NCI-H1105 (cell line): ENCODE results near the gene TWIST2.

ENCODE experiments used
- DNase-seq: peaks from one replicate; lab custom pipeline; 2025; lab: John Stamatoyannopoulos, UW

The TWIST2 gene

DNA sequence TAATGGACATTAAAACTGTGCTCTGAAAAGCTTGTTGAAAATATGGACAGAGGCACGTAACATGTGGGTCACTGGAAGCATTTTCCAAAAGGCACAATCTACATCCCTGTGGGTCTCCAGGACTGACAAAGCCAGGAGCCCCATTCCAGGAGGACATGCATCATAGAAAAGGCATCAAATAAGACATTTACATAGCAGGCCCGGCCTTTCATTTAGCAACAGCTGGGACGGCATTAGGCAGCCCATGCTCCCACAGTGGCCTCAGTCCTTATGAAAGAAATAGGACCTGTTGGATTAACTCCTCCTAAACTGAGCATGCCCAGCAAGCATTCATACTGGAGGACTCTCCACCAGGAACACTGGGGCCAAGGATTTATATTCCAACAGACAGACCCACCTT, 72.2 kb downstream of the TWIST2 start:
- no peak for DNase-seq

GRCh38 chr2:238920601-238921001, 72.7 kb downstream of the TWIST2 start:
- no peak for DNase-seq

DNA sequence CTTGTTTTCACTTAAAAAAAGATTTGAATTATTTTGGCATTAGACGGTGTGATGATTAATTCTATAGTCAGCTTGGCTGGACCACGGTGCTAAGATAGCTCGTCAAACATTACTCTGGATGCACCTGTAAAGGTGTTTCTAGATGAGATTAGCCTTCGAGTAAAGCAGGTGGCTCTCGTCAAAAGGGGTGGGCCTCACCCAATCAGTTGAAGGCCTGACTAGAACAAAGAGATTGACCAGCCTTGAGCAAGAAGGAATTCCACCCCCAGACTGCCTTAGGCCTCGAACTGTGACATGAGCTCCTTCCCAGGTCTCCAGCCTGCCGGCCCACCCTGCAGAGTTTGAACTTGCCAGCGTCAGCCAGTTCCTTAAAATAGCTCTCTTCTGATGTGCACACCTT, 73.4 kb downstream of the TWIST2 start:
- DNase-seq: no peak

DNA sequence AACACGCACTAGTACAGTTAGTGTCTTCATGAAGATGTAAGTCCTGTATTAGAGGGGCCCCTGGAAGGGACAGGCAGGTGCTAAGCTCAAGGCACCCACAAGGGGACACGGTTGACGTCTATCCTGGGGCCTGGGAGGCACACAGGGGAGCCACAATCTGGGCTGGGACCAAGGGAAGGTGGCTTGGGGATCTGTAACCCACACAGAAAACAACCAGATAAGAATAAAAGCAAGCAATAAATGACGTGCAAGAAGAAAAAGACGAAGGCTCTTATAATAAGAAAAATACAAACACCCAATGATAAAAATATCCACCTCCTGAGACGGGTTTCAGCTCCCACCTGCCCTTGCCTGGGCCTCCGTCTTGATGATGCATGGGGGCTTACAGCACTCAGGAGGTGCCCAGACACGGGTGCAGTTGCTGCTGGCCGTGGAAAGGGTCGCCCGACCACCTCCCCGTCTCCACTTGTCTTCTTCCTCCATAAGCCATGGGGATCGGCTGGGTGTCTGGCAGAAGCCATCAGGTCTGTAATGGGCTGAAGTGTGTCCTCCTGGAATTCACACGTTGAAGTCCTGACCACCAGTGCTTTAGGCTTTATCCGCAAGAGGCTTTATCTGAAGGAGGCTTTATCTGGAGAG, 73.9 kb downstream of the TWIST2 start:
- DNase-seq: no peak

DNA sequence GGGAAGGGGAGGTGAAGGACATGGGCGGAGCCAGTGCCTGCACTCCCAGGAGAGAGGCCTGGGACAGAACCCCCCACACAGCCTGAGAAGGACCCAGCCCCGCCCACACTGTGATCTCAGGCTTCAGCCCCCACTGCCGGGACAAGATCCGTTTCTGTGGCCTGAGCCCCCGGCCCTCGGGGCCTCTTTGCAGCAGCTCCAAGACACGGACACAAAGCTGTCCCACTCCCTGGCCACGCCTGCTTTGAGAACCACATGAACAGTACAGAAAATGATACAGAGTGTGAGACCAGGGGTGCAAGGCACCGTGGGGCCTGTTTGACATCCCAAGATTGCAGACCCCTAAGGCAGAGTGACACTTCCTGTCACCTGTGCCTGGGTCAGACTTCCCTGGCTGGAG, 74.5 kb downstream of the TWIST2 start:
- no peak for DNase-seq

DNA sequence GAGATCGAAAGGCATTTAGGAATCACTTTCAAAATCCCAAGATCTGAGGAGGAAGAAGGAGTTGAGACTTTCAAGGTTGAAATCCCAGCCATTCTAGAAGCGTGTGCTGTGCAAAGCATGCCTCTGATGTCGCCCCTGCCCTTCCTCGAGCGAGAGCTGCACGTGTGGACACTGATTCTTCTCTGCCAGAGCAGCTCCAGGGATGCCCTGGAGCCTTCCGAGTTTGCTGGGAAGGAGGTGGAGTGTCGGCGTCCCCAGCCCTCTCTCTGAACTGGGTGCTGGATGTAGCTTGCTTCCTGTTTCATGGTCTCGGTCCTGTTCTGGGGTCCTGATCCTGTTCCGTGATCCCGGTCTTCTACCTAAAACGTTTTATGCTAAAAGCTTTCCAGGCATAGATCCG, 76.1 kb downstream of the TWIST2 start:
- DNase-seq: no peak

DNA sequence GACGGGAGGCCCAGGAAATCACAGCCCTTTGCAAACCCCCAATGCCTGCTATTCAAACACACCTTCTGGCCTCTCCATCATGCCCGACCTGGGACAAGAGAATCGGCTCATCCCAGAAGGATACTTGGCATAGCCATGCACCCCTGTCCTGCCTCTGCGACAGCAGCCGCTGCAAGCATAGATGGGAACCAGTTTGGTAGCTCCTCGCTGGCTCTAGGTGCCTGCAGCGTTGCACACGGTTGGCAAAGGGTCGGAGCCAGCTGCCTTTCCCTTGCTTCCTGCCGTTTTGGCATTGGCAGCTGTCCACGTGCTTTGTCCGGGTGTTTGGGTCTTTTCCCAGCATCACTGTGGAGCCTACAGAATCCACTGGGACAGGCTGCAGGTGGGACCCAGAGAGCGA, 76.9 kb downstream of the TWIST2 start:
- DNase-seq: peak; percentile 6

DNA sequence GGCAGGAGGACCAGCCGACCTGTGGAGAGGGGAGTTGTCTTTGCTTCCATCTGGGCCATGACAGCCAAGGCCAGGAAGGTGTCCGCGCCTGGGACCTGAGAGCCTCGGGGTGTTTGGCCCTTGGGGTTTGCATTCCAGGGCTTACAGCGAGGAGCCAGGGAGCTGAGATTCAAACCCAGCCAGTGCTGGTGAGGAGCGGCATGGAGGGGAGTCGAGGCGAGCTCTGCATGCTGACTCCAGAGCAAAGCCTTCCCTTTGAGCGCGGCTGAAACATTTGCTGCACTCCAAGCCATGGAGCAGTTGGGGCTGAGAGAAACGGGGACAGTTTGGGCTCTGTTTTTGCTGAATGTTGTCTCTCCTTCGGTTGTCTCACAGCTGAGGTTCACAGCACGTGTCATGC, 77.4 kb downstream of the TWIST2 start:
- DNase-seq: no peak

- DNase-seq: no peak
These were observed 78.1 kb downstream of the TWIST2 start for GRCh38 chr2:238925816-238926521.

DNA sequence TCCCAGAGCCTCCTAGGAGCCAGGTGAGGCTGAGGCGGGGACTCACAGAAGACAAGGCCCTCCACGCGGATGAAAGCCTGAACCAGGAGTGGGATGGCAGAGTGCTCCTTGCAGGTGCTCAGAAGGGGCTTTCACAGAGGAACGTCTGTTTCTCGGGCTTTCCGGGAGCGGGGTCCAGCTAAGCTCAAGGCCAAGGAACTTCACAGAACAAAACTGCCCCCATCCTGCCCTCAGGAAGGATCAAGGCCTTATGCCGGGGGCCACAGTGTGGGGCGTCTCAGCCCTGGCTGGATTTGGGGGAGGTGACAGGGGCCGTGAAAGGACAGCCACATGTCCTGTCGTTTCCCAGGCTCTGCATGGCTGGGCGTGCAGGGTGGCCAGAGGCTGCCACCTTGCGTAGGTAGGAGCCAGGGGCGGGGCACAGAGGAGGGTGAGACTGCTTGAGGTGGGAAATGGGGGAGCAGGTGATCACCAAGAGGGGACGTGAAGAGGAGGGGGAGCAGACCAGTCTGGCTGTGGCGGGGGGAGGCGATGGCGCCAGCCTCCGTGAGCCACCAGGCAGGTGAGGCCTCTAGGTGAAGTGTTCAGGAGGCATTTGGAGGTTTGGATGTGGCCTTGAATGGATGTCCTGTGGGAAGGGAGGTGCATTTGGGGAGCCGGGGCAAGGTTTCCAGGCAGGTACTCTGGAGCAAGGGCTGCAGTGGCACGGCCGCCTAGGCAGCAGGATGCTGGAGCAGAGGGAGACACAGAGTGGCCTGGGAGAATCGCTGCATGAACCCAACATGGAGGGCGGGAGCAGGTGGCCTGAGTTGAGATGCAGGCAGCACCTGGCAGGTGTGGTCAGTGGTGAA, 79.1 kb downstream of the TWIST2 start:
- no peak for DNase-seq

DNA sequence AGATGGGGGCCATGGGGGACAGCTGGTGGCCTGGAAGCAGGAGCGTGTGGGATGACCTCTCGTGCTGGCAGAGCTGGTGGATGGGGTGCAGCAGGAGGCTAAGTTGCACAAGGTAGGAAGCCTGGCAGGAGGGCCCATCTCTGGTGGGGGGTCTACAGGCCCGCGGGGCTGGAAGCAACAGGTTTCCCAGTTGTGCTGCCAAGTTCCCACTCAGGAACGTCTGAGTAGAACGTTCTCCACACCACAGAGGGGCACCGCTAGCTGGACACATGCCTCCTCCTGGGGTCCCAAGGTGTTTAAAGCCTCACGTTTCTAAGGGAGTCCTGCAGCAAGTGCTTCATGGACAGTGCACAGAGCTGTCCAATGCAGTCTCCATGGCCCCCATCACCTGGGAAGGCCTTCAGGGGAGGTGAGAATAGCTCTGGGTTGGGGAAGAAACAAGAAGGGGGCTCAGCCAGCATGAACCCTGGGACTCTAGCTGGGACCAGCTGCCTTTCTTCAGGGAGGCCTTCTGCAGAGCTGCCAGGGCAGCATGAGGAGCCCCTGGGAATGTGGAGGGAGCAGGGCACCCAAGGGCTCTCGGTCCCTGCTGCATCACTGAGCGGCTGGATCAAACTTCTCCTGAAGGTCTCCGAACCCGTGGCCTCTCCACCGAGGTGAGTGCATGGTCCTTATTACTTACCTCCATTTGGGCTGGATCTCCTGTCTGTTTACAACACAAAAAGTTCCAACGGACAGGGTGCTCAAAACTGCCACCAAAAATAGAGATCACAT, 80.0 kb downstream of the TWIST2 start:
- DNase-seq: no peak

GRCh38 chr2:238928520-238929241, 80.8 kb downstream of the TWIST2 start:
- DNase-seq: no peak

DNA sequence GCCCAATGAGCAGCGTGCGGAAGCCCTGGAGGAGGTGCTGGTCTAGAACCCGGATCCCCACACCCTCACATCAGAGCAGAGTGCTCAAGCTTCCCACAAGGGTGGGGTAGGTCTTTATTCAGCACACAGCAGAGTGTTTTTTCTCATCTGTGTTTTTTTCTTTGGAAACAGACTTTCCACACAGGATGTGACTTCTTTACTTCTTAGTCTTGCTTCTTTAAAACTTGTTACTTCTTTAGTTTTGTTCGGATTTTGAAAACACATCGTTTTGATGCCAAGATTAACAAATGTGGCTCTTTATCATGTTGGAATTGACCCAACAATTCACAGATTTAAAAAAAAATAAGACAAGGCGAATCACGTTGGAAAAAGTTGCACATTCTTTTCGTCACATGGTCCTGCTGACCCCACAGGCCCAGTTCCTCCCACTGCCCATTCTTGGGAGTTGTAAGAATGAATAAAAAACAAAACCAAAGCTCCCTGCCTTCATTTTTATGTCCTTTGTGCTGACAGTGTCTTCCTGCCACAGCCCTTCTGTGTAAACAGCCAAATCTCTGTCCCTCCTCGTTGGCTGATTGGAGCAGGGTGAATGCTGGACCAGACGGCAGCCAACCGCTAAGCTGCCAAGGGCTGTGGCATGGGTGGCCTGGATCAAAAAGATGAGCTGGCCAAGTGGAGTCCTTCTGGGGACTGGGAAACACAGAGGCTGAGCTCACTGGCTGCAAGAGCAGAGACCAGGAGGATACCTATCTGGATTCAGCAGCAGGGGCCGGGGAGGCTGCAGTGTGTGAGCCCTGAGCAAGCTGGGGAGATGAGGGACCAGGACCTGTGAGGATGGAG, 81.6 kb downstream of the TWIST2 start:
- no peak for DNase-seq

- DNase-seq: no peak
These were observed 82.3 kb downstream of the TWIST2 start for GRCh38 chr2:238930216-238930615.

- DNase-seq: no peak
These were observed 88.5 kb downstream of the TWIST2 start for GRCh38 chr2:238936162-238937052.

DNA sequence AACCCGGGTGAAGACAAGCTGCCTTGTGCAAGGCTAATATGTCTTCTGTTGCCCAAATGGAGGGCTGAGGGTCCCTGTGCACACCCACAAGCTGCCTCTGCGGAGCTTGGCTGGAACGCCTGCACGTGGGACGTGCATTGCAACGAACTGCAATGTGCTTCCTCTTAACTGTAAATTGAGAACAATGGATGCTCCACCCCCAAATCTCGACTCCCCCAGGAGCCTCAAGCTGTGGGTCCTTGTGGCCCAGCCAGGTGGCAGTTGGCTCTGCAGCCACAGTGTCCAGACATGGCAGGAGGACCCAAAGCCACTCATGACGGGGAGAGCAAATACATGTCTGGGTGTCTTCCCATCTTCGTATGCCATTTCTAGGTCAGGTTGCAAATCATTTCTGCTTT, 90.1 kb downstream of the TWIST2 start:
- DNase-seq: no peak

- DNase-seq: no peak
These were observed 90.6 kb downstream of the TWIST2 start for GRCh38 chr2:238938401-238939055.

DNA sequence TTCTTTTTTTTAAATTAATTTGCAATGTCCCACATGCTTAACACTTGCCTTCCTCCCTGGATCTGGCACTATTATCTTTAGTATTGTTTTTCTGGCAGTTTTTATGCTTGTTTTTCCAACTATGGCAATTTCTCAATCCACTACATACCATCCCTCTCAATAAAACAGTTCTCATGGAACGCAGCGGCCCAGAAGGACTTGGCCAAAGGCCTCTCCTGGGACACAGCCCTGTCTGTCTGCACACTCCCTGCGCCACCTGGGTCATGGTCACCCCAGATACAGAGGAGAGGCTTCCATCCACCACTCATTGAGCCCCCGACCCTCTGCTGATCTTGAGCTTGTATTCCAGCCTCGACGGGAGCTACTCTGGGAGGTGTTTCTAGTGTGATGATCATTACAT, 91.2 kb downstream of the TWIST2 start:
- DNase-seq: no peak
